RPMI7951 (cell line): ENCODE results near the gene UGGT2. TPM values are rescaled to one million over a fixed set of nuclear protein-coding genes. Genes with fewer than 3 reads are reported as not detected.
"Not testable (repeated sequence)": the region's sequence is repeated elsewhere in the genome, so short reads cannot be mapped to it uniquely, and the experiment has no call there.

Experiments
- DNase-seq: peaks from one replicate; pipeline ENCODE4 v3.0.0-alpha.2; 2012; ENCODE audit warnings: low read depth
- total RNA-seq: library from RNA; depleted of rRNA; stranded (reverse); fragments of >200 nt; shearing (Covaris generic); gene quantifications from 2 replicates; pipeline ENCODE4 v1.2.3, GENCODE V29; 2014; rRNA removed

UGGT2 gene
- total RNA-seq, 1 experiment from 2014 or later, result 24.4 TPM

- no peak for DNase-seq
Measured at GRCh38 chr13:95793018-95793555, 260.1 kb downstream of the UGGT2 start.

DNA sequence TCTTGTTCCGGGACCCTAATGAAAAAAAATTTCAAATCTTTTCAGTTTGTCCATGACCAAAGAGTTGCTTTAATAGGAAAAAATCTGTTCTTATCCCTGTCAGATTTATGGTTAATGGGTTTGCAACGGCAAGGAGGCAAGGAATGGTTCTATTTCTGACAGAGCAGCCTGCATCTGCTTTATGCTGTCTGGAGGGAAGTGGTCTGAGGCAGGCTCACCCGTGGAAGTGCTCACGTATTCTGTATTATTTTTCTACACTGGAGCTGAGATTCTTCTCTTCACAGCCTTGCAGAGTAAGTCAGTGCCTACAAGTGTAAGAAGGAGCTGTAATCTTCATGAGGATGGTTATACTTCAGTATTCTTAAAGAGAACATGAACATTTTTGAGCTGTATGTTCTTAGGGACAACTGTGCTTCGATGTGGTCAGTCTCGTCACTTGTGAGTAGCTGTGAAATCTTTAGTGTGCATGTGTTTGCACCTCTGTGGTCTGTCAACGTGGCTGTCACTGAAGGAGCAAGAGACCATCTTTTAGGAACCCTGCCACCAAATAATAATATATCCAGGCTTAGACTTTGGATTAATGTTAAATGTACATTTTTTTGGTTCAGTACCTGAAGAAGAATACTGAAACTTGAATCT, 262.0 kb downstream of the UGGT2 start:
- no peak for DNase-seq

DNA sequence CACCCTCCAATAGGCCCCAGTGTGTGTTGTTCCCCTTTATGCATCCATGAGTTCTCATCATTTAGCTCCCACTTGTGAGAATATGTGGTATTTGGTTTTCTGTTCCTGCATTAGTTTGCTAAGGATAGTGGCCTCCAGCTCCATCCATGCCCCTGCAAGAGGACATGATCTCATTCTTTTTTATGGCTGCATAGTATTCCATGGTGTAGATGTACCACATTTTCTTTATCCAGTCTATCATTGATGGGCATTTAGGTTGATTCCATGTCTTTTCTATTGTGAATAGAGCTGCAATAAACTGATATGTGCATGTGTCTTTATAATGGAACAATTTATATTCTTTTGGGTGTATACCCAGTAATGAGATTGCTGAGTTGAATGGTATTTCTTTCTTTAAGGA, 263.9 kb downstream of the UGGT2 start:
- not testable (repeated sequence) for DNase-seq

DNA sequence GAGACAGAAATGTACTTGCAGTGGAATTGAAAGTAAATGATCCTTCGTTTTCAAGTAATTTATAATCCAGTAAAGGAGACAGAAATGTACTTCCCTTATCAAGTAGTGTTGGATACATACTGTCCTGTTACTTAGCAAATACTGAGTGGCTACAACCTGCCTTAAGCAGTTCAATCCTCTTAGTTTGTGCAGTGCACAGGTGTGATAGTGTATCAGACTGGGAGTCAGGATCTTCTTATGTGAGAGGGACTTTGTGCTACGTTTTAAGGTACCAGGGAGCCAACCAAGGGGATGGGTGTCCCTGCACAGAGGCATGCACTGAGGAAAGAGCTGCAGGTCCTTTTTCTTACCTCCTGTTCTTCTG, 265.1 kb downstream of the UGGT2 start:
- DNase-seq, result no peak

DNA sequence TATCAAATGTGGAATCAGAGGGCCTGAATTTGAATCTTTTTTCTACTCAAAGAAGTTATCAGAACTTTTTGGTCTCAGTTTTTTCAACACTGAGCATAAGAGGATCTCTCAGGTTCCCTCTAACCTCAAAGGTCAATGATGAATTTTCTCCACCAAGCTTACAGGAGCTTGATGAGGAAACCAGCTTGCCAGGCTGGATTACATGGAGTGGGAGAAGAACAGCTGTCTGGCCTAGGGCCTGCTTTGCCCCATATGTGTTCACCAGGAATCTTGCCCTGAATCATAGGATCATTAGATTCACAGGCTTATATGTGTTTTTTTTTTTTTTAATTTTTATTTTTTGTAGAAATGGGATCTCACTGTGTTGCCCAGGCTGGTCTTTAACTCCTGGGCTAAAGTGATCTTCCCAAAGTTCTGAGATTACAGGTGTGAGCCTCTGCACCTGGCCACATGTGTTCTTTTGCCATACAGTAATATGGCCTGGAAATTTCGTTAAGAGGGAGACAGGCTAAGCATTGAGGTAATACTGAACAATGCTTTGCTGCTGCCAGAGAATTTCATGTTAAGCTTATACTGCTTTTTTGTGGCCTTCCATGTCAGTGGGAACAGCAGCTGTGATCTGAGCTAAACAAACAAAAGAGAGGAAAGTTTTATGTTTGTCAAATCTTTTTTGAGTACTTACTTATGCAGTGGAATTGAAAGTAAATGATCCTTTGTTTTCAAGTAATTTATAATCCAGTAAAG, 265.7 kb downstream of the UGGT2 start:
- DNase-seq, result peak; percentile 2

- peak; percentile 52 for DNase-seq
Measured at GRCh38 chr13:95784900-95785290, 268.3 kb downstream of the UGGT2 start.

DNA sequence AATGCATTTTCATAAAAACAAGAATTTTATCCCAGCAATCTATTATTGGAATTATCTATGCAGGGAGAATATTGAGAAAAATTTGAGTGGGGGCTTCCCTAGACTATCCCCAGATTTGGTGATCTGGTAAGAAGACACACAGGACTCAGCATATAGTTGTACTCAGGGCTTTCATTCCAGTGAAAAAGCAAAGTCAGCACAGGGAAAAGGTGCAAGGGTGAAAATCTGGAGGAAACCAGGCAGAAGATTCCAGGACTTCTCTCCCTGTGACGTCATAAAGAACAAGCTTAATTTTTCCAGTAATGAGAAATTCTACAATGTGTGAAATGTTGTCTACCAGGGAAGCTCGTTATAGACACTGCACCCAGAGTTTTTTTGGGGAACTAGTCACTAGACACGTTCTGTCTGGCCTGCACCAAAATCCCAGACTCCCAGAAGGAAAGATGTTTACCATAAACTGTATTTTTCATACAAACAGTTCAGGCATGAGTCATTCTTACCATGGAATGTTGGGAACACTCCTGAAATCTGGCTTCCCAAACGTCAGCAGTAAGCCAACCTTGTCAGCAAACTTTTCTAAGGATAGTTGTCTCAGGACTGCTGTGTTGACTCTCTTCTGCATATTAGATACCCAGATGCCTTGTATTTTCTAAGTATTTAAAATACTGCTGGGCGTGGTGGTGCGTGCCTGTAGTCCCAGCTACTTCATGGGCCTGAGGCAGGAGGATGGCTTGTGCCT, 268.9 kb downstream of the UGGT2 start:
- DNase-seq, result peak; percentile 77

- DNase-seq, result peak; percentile 1
Measured at GRCh38 chr13:95783747-95784146, 269.5 kb downstream of the UGGT2 start.

GRCh38 chr13:95781940-95782339, 271.3 kb downstream of the UGGT2 start:
- not testable (repeated sequence) for DNase-seq

DNA sequence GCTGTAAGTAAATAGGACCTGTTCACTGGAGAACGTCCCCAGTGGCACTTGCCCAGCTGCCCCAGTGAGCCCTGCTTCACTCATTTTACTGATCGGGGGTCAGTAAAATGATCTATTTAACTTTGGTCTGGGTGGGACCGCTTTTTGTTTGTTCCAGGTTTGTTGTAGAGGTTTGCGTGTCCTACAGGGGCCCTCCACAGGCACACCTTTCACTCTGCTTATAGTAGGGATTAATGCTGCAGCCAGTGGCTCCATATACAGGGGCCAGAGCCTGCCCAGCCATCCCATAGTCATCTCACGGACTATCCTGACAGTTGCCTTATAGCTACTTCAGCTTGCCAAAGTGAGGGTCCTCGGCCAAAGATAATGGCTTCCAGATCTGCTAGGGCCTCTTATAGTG, 272.2 kb downstream of the UGGT2 start:
- DNase-seq, result no peak

GRCh38 chr13:95779522-95779921, 273.7 kb downstream of the UGGT2 start:
- no peak for DNase-seq

DNA sequence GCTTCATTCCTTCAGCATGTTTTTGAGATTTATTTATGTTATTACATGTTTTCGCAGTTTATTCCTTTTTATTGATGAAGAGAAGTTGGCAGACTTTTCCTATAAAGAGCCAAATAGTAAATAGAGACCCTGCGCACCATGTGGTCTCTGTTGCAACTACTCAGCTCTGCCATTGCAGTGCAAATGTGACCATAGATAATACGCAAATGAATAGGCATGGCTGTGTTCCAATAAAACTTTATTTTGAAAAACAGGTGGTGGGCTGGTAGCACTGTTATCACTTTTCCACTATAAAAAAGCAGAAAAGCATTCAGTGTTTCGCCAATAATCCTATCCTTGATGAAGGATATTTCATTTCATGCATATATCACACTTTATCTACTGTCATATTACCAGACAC, 281.3 kb downstream of the UGGT2 start:
- no peak for DNase-seq

GRCh38 chr13:95763601-95764000, 289.6 kb downstream of the UGGT2 start:
- DNase-seq, result no peak

GRCh38 chr13:95762626-95763025, 290.6 kb downstream of the UGGT2 start:
- DNase-seq, result not testable (repeated sequence)

DNA sequence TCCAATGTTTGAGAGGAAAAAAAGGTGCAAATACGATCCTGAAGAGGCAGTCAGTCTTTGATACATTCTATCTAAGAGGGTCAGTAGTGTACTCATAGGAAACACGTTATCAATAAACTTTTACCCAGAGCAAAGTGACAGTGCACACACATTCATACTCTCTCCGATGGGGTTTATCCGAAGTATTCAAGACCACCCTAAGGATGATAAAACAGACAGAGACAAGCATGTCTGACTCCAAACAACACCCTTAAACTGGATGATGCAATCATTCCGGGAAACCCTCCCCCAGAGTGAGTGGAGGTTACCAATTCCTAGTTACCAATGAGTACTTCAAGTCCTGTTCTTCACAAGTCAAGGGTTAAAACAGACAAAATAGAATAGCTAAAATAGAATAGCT, 297.1 kb downstream of the UGGT2 start:
- no peak for DNase-seq

DNA sequence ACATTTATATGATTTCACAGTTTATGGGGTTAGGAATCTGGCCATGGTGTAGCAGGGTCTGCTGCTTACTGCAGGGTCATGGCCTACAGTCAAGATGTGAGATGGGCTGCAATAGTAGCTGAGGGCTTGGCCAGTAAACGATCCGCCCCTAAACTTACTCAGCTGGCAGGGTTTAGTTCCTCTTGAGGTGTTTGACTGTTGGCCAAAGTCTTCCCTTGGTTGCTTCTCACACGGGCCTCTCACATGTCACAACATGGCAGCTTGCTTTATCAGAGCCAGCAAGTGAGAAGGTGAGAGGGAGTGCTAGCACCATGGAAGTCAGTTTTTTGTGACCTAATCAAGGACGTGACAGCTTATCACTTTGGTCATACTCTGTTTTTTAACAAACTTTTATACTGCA, 299.1 kb downstream of the UGGT2 start:
- DNase-seq, result no peak

DNA sequence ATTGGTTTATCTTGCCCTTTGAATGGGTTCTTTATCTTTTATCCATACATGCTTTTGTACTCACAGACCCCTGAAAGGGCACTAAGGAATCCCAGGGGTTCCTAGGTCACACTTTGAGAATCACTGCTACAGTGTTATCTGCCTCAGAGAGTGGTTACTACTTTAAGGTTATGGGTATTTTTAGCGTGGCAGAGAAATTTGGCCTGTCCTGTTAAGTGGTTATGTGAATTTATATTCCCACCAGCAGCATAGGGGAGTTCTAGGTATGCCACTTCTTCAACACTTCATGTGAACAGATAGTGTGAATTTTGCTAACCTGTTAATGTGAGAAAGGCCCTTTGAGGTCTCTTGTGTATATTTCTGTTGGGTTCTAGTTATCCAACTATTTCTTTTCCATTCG, 300.5 kb downstream of the UGGT2 start:
- no peak for DNase-seq

Other genes with a start within 250 kb of the UGGT2 start
- not detected in 2 replicates for gene HS6ST3, start 36.7 kb upstream of the UGGT2 start, total RNA-seq